CD4-positive, alpha-beta T cell treated with Interleukin-21 for 1 hour (primary cell): ENCODE measurements around the gene KIFAP3.
"Not testable (repeated sequence)": the region's sequence is repeated elsewhere in the genome, so short reads cannot be mapped to it uniquely, and the experiment has no call there.

Experiments
- DNase-seq: peaks from one replicate; pipeline ENCODE4 v3.0.0-alpha.2; 2020

The KIFAP3 gene

GRCh38 chr1:169884634-169885033, 189.9 kb downstream of the KIFAP3 start:
- DNase-seq: no peak

GRCh38 chr1:169882039-169882511, 192.4 kb downstream of the KIFAP3 start:
- no peak for DNase-seq

- DNase-seq: no peak
Observed at GRCh38 chr1:169879034-169879840, 195.3 kb downstream of the KIFAP3 start.

GRCh38 chr1:169878498-169878897, 196.0 kb downstream of the KIFAP3 start:
- no peak for DNase-seq

- no peak for DNase-seq
Observed at GRCh38 chr1:169877800-169878491, 196.5 kb downstream of the KIFAP3 start.

GRCh38 chr1:169874229-169874628, 200.3 kb downstream of the KIFAP3 start:
- DNase-seq: no peak

- no peak for DNase-seq
Observed at GRCh38 chr1:169873582-169874199, 200.8 kb downstream of the KIFAP3 start.

- DNase-seq: no peak
Observed at GRCh38 chr1:169872906-169873305, 201.6 kb downstream of the KIFAP3 start.

- DNase-seq: not testable (repeated sequence)
Observed at GRCh38 chr1:169871988-169872387, 202.5 kb downstream of the KIFAP3 start.
